Naive B cell (primary cell): ENCODE measurements around the gene LRRC55. TPM values are rescaled to one million over a fixed set of nuclear protein-coding genes. Genes with fewer than 3 reads are reported as not detected.

Experiments used
- ATAC-seq, 2 donors: fragments of 150-1000 bp; cut with Tn5 transposase; 2 replicates each; pipeline ENCODE4 v1.10.0; 2021; ENCODE audit warnings: low read depth in 2 of 2, mild to moderate bottlenecking in 2 of 2, moderate library complexity in 2 of 2
- DNase-seq: peaks from one replicate; pipeline ENCODE4 v3.0.0; 2022
- H3K27ac Mint-ChIP-seq, 6 donors: one replicate each; pipeline ENCODE4 v1.8.0; 2020 to 2022; ENCODE audit warnings: mild to moderate bottlenecking in 6 of 6, mixed read lengths in 6 of 6, moderate library complexity in 5 of 6, inconsistent platforms in 2 of 6
- H3K27me3 Mint-ChIP-seq, 3 donors: one replicate each; pipeline ENCODE4 v1.8.0; 2021 to 2022; ENCODE audit warnings: mixed read lengths in 3 of 3, mild to moderate bottlenecking in 1 of 3
- H3K36me3 Mint-ChIP-seq, 2 donors: one replicate each; pipeline ENCODE4 v1.8.0; 2020 to 2022; ENCODE audit warnings: mixed read lengths in 2 of 2, inconsistent platforms in 1 of 2, mild to moderate bottlenecking in 1 of 2
- H3K4me1 Mint-ChIP-seq, 3 donors: one replicate each; pipeline ENCODE4 v1.8.0; 2020 to 2022; ENCODE audit warnings: mixed read lengths in 3 of 3, inconsistent platforms in 1 of 3, mild to moderate bottlenecking in 1 of 3, moderate library complexity in 1 of 3
- H3K4me3 Mint-ChIP-seq, 8 donors: one replicate each; pipeline ENCODE4 v1.8.0; 2020 to 2022; ENCODE audit warnings: mild to moderate bottlenecking in 8 of 8, mixed read lengths in 8 of 8, moderate library complexity in 8 of 8, inconsistent platforms in 2 of 8
- H3K9me3 Mint-ChIP-seq, 7 donors: one replicate each; pipeline ENCODE4 v1.8.0; 2020 to 2022; ENCODE audit warnings: mixed read lengths in 7 of 7, mild to moderate bottlenecking in 5 of 7, inconsistent platforms in 2 of 7, moderate library complexity in 1 of 7
- polyA plus RNA-seq, 6 donors: library from polyadenylated mRNA; unstranded; fragments of 300-500 nt; fragmentation: Illumina TruSeq; gene quantifications; one replicate each; pipeline ENCODE4 v1.2.3, GENCODE V29; 2021; ENCODE audit warnings: low read depth in 6 of 6

LRRC55 gene
- polyA plus RNA-seq, 6 donors from 2014 or later: not detected

- Mint-ChIP-seq H3K4me1 (peaks cover 5 to 8% (median 6%) of the 10 kb centered on the region in 3 donors), H3K9me3 (peaks cover 0 to 2% (median 0%) of the 10 kb centered on the region in 7 donors), H3K36me3 (no peaks in the 10 kb centered on the region), H3K27ac (no peak overlapping the region), H3K27me3 (peaks cover 38 to 88% (median 80%) of the 10 kb centered on the region in 3 donors), H3K4me3 (no peak overlapping the region)
- ATAC-seq (no peak), DNase-seq (no peak)
Measured at GRCh38 chr11:57235761-57236703, 54.3 kb downstream of the LRRC55 start.

GRCh38 chr11:57237204-57237681, 55.5 kb downstream of the LRRC55 start, which contains the start of gene APLNR:
TSS of gene APLNR (minus strand) at chr11:57237250. CDS start at chr11:57237004, 246 bp downstream.
- Mint-ChIP-seq H3K4me3 (peak within 1 kb of the TSS in 1 of 8 donors; percentile 66), H3K27me3 (peaks cover 33 to 80% (median 76%) of the 10 kb centered on the region in 3 donors), H3K36me3 (no peaks in the 10 kb centered on the region)

GRCh38 chr11:57239348-57239747, 57.6 kb downstream of the LRRC55 start:
- ATAC-seq (no peak), DNase-seq (no peak)
- Mint-ChIP-seq H3K4me3 (no peak overlapping the region), H3K9me3 (peaks cover 0 to 2% (median 0%) of the 10 kb centered on the region in 7 donors), H3K36me3 (no peaks in the 10 kb centered on the region), H3K27me3 (peaks cover 19 to 63% (median 55%) of the 10 kb centered on the region in 3 donors), H3K4me1 (peaks cover 0 to under 1% (median 0%) of the 10 kb centered on the region in 3 donors), H3K27ac (no peak overlapping the region)

More at GRCh38 chr11:57237204-57237681, 55.5 kb downstream of the LRRC55 start, which contains the start of gene APLNR:
- Mint-ChIP-seq H3K27ac (no peak within 1 kb of the TSS), H3K4me1 (no peaks in the 10 kb centered on the region), H3K9me3 (peaks cover 0 to 2% (median 0%) of the 10 kb centered on the region in 7 donors)
- DNase-seq (no peak), ATAC-seq (no peak)

GRCh38 chr11:57240007-57240406, 58.3 kb downstream of the LRRC55 start:
- DNase-seq (no peak), ATAC-seq (no peak)
- Mint-ChIP-seq H3K4me3 (no peak overlapping the region), H3K9me3 (peaks cover 0 to 4% (median 0%) of the 10 kb centered on the region in 7 donors), H3K36me3 (no peaks in the 10 kb centered on the region), H3K27me3 (peaks cover 14 to 56% (median 49%) of the 10 kb centered on the region in 3 donors), H3K27ac (no peak overlapping the region), H3K4me1 (peaks cover 6 to 7% (median 6%) of the 10 kb centered on the region in 3 donors)

GRCh38 chr11:57240757-57241156, 59.0 kb downstream of the LRRC55 start:
- no peak for ATAC-seq
- peaks cover 0 to 4% (median 0%) of the 10 kb centered on the region in 7 donors for H3K9me3 Mint-ChIP-seq
- no peak overlapping the region for H3K4me3 Mint-ChIP-seq
- peak overlapping the region in 1 of 6 donors; percentile 21 for H3K27ac Mint-ChIP-seq
- no peaks in the 10 kb centered on the region for H3K36me3 Mint-ChIP-seq
- peaks cover 6 to 9% (median 7%) of the 10 kb centered on the region in 3 donors for H3K4me1 Mint-ChIP-seq
- DNase-seq: no peak
- H3K27me3 Mint-ChIP-seq: peaks cover 12 to 49% (median 42%) of the 10 kb centered on the region in 3 donors

Other genes with a start within 250 kb of the LRRC55 start
- not detected for gene OR5AK2, start 193.0 kb upstream of the LRRC55 start, polyA plus RNA-seq
- not detected for gene APLNR, start 55.3 kb downstream of the LRRC55 start, polyA plus RNA-seq
- gene TNKS1BP1, start 143.0 kb downstream of the LRRC55 start, polyA plus RNA-seq: 1 to 10 TPM in 5 of 6 donors, not detected in 1; 1.1 to 3.8 (median 2.9) TPM
- gene SSRP1, start 153.9 kb downstream of the LRRC55 start, polyA plus RNA-seq: 10 to 100 TPM; 22.7 to 39.6 (median 32.8) TPM
- not detected for gene P2RX3, start 156.4 kb downstream of the LRRC55 start, polyA plus RNA-seq
- gene PRG3, start 199.2 kb downstream of the LRRC55 start, polyA plus RNA-seq: not detected
- not detected for gene PRG2, start 208.7 kb downstream of the LRRC55 start, polyA plus RNA-seq
- gene SLC43A3, start 245.2 kb downstream of the LRRC55 start, polyA plus RNA-seq: 10 to 100 TPM; 14.5 to 20.8 (median 17.5) TPM